Measurements from ENCODE around the gene HK3. TPM values are rescaled to one million over a fixed set of nuclear protein-coding genes. Genes with fewer than 3 reads are reported as not detected.

The HK3 gene
- total and polyA plus RNA-seq, 4 donors, result 4.3 to 25.5 (median 13.3) TPM

- DNase-seq (ENCODE audit: low spot score), result no peak
- H3K9ac ChIP-seq (ENCODE audit: low read depth in 1 of 2, low read length in 2 of 2), result no peak overlapping the region
- H3K4me3 ChIP-seq (ENCODE audit: low read depth in 1 of 3, low read length in 3 of 3), result no peak overlapping the region
- H3K27ac ChIP-seq (ENCODE audit: low read depth in 1 of 2, low read length in 2 of 2), result no peak overlapping the region
- H3K27me3 ChIP-seq (ENCODE audit: control insufficient read depth in 4 of 4, insufficient read depth in 4 of 4, low read length in 3 of 4), result no peaks in the 10 kb centered on the region
- no peaks in the 10 kb centered on the region for H3K9me3 ChIP-seq (ENCODE audit: control insufficient read depth in 4 of 4, low read length in 3 of 4)
- H3K36me3 ChIP-seq (ENCODE audit: control insufficient read depth in 4 of 4, insufficient read depth in 3 of 4, low read depth in 1 of 4, low read length in 3 of 4), result peaks cover 10 to 56% (median 49%) of the 10 kb centered on the region in 4 donors
- no peaks in the 10 kb centered on the region for H3K4me1 ChIP-seq (ENCODE audit: control insufficient read depth in 4 of 4, insufficient read depth in 4 of 4, low read length in 3 of 4)
- no peak for TF ChIP-seq EGR1 (IDR thresholded peaks at IDR 0.05; ENCODE audit: low read depth in 2 of 2)
- no peak for TF ChIP-seq ATF3 (IDR thresholded peaks at IDR 0.05)
- no peak for TF ChIP-seq MAX (IDR thresholded peaks at IDR 0.05)
- no peak for TF ChIP-seq TAF1 (conservative IDR thresholded peaks at IDR 0.05)
- no peak for TF ChIP-seq GABPA (IDR thresholded peaks at IDR 0.05 in 1 of 2, conservative IDR thresholded peaks at IDR 0.05 in 1 of 2)
- no peak for TF ChIP-seq REST (IDR thresholded peaks at IDR 0.05)
- WGBS, result 92% methylated on average over 3 of the region's 3 CpGs
These were observed 7.7 kb upstream of the HK3 start for GRCh38 chr5:176906796-176907195.

- H3K4me1 ChIP-seq (ENCODE audit: control insufficient read depth in 4 of 4, insufficient read depth in 4 of 4, low read length in 3 of 4), result no peaks in the 10 kb centered on the region
- 98% methylated on average over 1 of the region's 1 CpG for WGBS
- no peaks in the 10 kb centered on the region for H3K27me3 ChIP-seq (ENCODE audit: control insufficient read depth in 4 of 4, insufficient read depth in 4 of 4, low read length in 3 of 4)
- H3K4me3 ChIP-seq (ENCODE audit: low read depth in 1 of 3, low read length in 3 of 3), result no peak overlapping the region
- H3K9ac ChIP-seq (ENCODE audit: low read depth in 1 of 2, low read length in 2 of 2), result no peak overlapping the region
- H3K36me3 ChIP-seq (ENCODE audit: control insufficient read depth in 4 of 4, insufficient read depth in 3 of 4, low read depth in 1 of 4, low read length in 3 of 4), result peaks cover 9 to 54% (median 48%) of the 10 kb centered on the region in 4 donors
- no peak for DNase-seq (ENCODE audit: low spot score)
- H3K27ac ChIP-seq (ENCODE audit: low read depth in 1 of 2, low read length in 2 of 2), result no peak overlapping the region
- TF ChIP-seq JUND (IDR thresholded peaks at IDR 0.05) (no peak), SP1 (IDR thresholded peaks at IDR 0.05) (no peak), ATF3 (IDR thresholded peaks at IDR 0.05) (no peak), MAX (IDR thresholded peaks at IDR 0.05) (no peak), RXRA (IDR thresholded peaks at IDR 0.05) (no peak), REST (IDR thresholded peaks at IDR 0.05) (no peak), EGR1 (IDR thresholded peaks at IDR 0.05; ENCODE audit: low read depth in 2 of 2) (no peak), NR2F2 (IDR thresholded peaks at IDR 0.05) (no peak)
- no peaks in the 10 kb centered on the region for H3K9me3 ChIP-seq (ENCODE audit: control insufficient read depth in 4 of 4, low read length in 3 of 4)
These were observed 7.0 kb upstream of the HK3 start for GRCh38 chr5:176906126-176906525.

Measured in liver (tissue), 9 donors.